ENCODE results near the gene ZP4.
A peak's percentile ranks its signal among the peaks of the same experiment; 100 is the strongest.

Gene ZP4

GRCh38 chr1:237902960-237903743 lies 12.4 kb upstream of the ZP4 start:
- DNase-seq (ENCODE audit: extremely low spot score) = no peak
- CTCF ChIA-PET = no interaction called here
- TF ChIP-seq TARDBP (IDR thresholded peaks at IDR 0.05) = no peak
- TF ChIP-seq SUZ12 (IDR thresholded peaks at IDR 0.05) = no peak
- no peak for TF ChIP-seq FOXM1 (IDR thresholded peaks at IDR 0.05; ENCODE audit: borderline replicate concordance)
- TF ChIP-seq SP1 (IDR thresholded peaks at IDR 0.05) = no peak
- TF ChIP-seq BHLHE40 (IDR thresholded peaks at IDR 0.05; ENCODE audit: borderline replicate concordance) = no peak
- TF ChIP-seq LEF1 (IDR thresholded peaks at IDR 0.05; ENCODE audit: borderline replicate concordance) = no peak
- no peak for TF ChIP-seq CTBP1 (IDR thresholded peaks at IDR 0.05; ENCODE audit: borderline replicate concordance)
- TF ChIP-seq ZNF384 (IDR thresholded peaks at IDR 0.05) = no peak
- no peak for TF ChIP-seq PKNOX1 (IDR thresholded peaks at IDR 0.05)
- TF ChIP-seq L3MBTL2 (conservative IDR thresholded peaks at IDR 0.05) = no peak
- no peak for TF ChIP-seq FOXA1 (IDR thresholded peaks at IDR 0.05)
- TF ChIP-seq FOXK2 (IDR thresholded peaks at IDR 0.05) = no peak
- no peak for TF ChIP-seq ELF4 (IDR thresholded peaks at IDR 0.05)
- TF ChIP-seq NFRKB (IDR thresholded peaks at IDR 0.05) = no peak
- TF ChIP-seq HDGF (IDR thresholded peaks at IDR 0.05; ENCODE audit: borderline replicate concordance) = no peak
- TF ChIP-seq ARNT (IDR thresholded peaks at IDR 0.05) = no peak
- POLR2A ChIA-PET = no interaction called here

- CTCF ChIA-PET = interaction anchor here (0.5 to 1.4 kb wide), 7 partner anchors 15 to 1282 kb away, joined by 3 to 5 read pairs (median 4); no protein-coding TSS in a partner anchor
- TF ChIP-seq ARNT (IDR thresholded peaks at IDR 0.05) (no peak), SUZ12 (IDR thresholded peaks at IDR 0.05) (no peak), HDGF (IDR thresholded peaks at IDR 0.05; ENCODE audit: borderline replicate concordance) (no peak), BHLHE40 (IDR thresholded peaks at IDR 0.05; ENCODE audit: borderline replicate concordance) (no peak), LEF1 (IDR thresholded peaks at IDR 0.05; ENCODE audit: borderline replicate concordance) (no peak), ELF4 (IDR thresholded peaks at IDR 0.05) (no peak), SP1 (IDR thresholded peaks at IDR 0.05) (no peak), TARDBP (IDR thresholded peaks at IDR 0.05) (no peak)
- peak; percentile 56 for DNase-seq (ENCODE audit: extremely low spot score)
- POLR2A ChIA-PET = no interaction called here
These were observed 10.7 kb upstream of the ZP4 start for GRCh38 chr1:237901299-237901934.

- TF ChIP-seq HDGF (IDR thresholded peaks at IDR 0.05; ENCODE audit: borderline replicate concordance) (no peak), NFRKB (IDR thresholded peaks at IDR 0.05) (no peak), SUZ12 (IDR thresholded peaks at IDR 0.05) (no peak), ELF4 (IDR thresholded peaks at IDR 0.05) (no peak), FOXM1 (IDR thresholded peaks at IDR 0.05; ENCODE audit: borderline replicate concordance) (no peak), ARNT (IDR thresholded peaks at IDR 0.05) (no peak), PKNOX1 (IDR thresholded peaks at IDR 0.05) (no peak), SP1 (IDR thresholded peaks at IDR 0.05) (no peak), FOXA1 (IDR thresholded peaks at IDR 0.05) (no peak), CTBP1 (IDR thresholded peaks at IDR 0.05; ENCODE audit: borderline replicate concordance) (no peak), TARDBP (IDR thresholded peaks at IDR 0.05) (no peak), ZNF384 (IDR thresholded peaks at IDR 0.05) (no peak)
- ChIA-PET POLR2A (no interaction called here), CTCF (no interaction called here)
- no peak for DNase-seq (ENCODE audit: extremely low spot score)
These were observed 4.9 kb upstream of the ZP4 start for GRCh38 chr1:237895630-237896029.

GRCh38 chr1:237894131-237894530 lies 3.4 kb upstream of the ZP4 start:
- ChIA-PET CTCF (no interaction called here), POLR2A (no interaction called here)
- no peak for TF ChIP-seq TARDBP (IDR thresholded peaks at IDR 0.05)
- no peak for TF ChIP-seq FOXM1 (IDR thresholded peaks at IDR 0.05; ENCODE audit: borderline replicate concordance)
- TF ChIP-seq FOXA1 (IDR thresholded peaks at IDR 0.05) = no peak
- TF ChIP-seq CTBP1 (IDR thresholded peaks at IDR 0.05; ENCODE audit: borderline replicate concordance) = no peak
- no peak for TF ChIP-seq FOXK2 (IDR thresholded peaks at IDR 0.05)
- TF ChIP-seq SUZ12 (IDR thresholded peaks at IDR 0.05) = no peak
- no peak for TF ChIP-seq L3MBTL2 (conservative IDR thresholded peaks at IDR 0.05)
- TF ChIP-seq ELF4 (IDR thresholded peaks at IDR 0.05) = no peak
- TF ChIP-seq BHLHE40 (IDR thresholded peaks at IDR 0.05; ENCODE audit: borderline replicate concordance) = no peak
- TF ChIP-seq NFRKB (IDR thresholded peaks at IDR 0.05) = no peak
- no peak for TF ChIP-seq HDGF (IDR thresholded peaks at IDR 0.05; ENCODE audit: borderline replicate concordance)
- no peak for TF ChIP-seq SP1 (IDR thresholded peaks at IDR 0.05)
- TF ChIP-seq PKNOX1 (IDR thresholded peaks at IDR 0.05) = no peak
- TF ChIP-seq ZNF384 (IDR thresholded peaks at IDR 0.05) = no peak
- TF ChIP-seq LEF1 (IDR thresholded peaks at IDR 0.05; ENCODE audit: borderline replicate concordance) = no peak
- no peak for TF ChIP-seq ARNT (IDR thresholded peaks at IDR 0.05)
- DNase-seq (ENCODE audit: extremely low spot score) = no peak

- POLR2A ChIA-PET = no interaction called here
- CTCF ChIA-PET = interaction anchor here (1.1 kb wide), 1 partner anchor 77 kb away, joined by 3 read pairs; no protein-coding TSS in a partner anchor
- DNase-seq (ENCODE audit: extremely low spot score) = no peak
- TF ChIP-seq NFRKB (IDR thresholded peaks at IDR 0.05) (no peak), ARNT (IDR thresholded peaks at IDR 0.05) (no peak), SP1 (IDR thresholded peaks at IDR 0.05) (no peak), ELF4 (IDR thresholded peaks at IDR 0.05) (no peak), ZNF384 (IDR thresholded peaks at IDR 0.05) (no peak), CTBP1 (IDR thresholded peaks at IDR 0.05; ENCODE audit: borderline replicate concordance) (no peak)
These were observed 1.3 kb upstream of the ZP4 start for GRCh38 chr1:237891979-237892378.

GRCh38 chr1:237891266-237891665 lies 544 bp upstream of the ZP4 start:
- ChIA-PET CTCF (no interaction called here), POLR2A (no interaction called here)
- no peak for TF ChIP-seq BHLHE40 (IDR thresholded peaks at IDR 0.05; ENCODE audit: borderline replicate concordance)
- TF ChIP-seq TARDBP (IDR thresholded peaks at IDR 0.05) = no peak
- TF ChIP-seq PKNOX1 (IDR thresholded peaks at IDR 0.05) = no peak
- no peak for TF ChIP-seq ELF4 (IDR thresholded peaks at IDR 0.05)
- no peak for TF ChIP-seq LEF1 (IDR thresholded peaks at IDR 0.05; ENCODE audit: borderline replicate concordance)
- no peak for TF ChIP-seq SP1 (IDR thresholded peaks at IDR 0.05)
- TF ChIP-seq ZNF384 (IDR thresholded peaks at IDR 0.05) = no peak
- TF ChIP-seq SUZ12 (IDR thresholded peaks at IDR 0.05) = no peak
- no peak for TF ChIP-seq FOXA1 (IDR thresholded peaks at IDR 0.05)
- no peak for TF ChIP-seq HDGF (IDR thresholded peaks at IDR 0.05; ENCODE audit: borderline replicate concordance)
- no peak for TF ChIP-seq NFRKB (IDR thresholded peaks at IDR 0.05)
- no peak for DNase-seq (ENCODE audit: extremely low spot score)

Data from HEK293T (cell line).